ENCODE measurements around the gene PATZ1. TPM values are rescaled to one million over a fixed set of nuclear protein-coding genes. Genes with fewer than 3 reads are reported as not detected.

The PATZ1 gene
- total RNA-seq, 4 donors from 2014 or later = 12.9 to 20.6 (median 17.0) TPM

DNA sequence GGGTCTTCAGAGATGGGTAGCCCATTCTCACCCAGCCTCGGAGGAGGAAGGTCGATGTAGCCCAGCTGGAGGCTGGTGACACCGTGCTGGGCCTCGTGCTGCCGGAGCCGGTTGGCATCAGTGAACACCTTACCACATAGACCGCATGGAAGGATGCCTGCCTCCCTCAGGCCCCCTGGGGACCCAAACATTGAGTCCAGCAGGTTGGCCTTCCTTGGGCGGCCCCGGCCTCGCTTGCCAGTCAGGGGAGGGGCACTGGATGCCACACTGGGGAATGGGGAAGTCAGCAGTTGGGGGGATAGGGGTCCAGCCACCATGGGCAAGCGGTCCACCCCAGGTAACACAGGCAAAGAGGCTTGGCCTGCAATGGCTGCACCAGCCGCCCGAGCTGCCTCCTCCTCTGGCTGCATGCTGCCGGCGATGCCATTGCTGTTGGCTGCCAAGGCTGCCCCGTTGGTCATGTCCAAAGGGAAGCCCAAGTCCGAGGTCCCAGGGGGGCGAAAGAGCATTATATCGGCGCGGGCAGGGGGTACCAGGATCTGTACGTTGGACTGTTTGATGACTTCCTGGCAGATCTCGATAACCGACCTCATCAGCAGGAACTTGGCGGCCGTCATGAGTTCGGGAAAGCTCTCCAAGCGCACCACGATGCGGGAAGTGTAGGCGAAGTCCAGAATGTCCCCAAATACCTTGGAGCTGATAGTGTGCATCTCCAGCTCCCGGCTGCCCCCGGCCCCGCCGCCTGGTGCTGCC lies 1.4 kb downstream of the PATZ1 start:
- no peak for DNase-seq (ENCODE audit: extremely low spot score)
- Histone ChIP-seq H3K9me3 (no peaks in the 10 kb centered on the region), H3K27me3 (no peaks in the 10 kb centered on the region), H3K27ac (replicated peaks in 1 of 4) (peak overlapping the region; percentile 82 to 88 (median 86)), H3K4me1 (peaks cover 41 to 78% (median 57%) of the 10 kb centered on the region in 4 donors), H3K36me3 (peaks cover 3 to 38% (median 34%) of the 10 kb centered on the region in 4 donors), H3K4me3 (peak overlapping the region; percentile 57 to 79 (median 70))
- intact Hi-C loops (cut with DNase I) = loop anchor here (5.0 to 10.0 kb wide), 2 partner anchors 52 to 280 kb away; partner anchors contain the start of gene PIK3IP1
- TF ChIP-seq EP300 (IDR thresholded peaks at IDR 0.05) (no peak), POLR2AphosphoS5 (IDR thresholded peaks at IDR 0.05) (no peak)
- 70% methylated on average over 7 of the region's 35 CpGs for WGBS

DNA sequence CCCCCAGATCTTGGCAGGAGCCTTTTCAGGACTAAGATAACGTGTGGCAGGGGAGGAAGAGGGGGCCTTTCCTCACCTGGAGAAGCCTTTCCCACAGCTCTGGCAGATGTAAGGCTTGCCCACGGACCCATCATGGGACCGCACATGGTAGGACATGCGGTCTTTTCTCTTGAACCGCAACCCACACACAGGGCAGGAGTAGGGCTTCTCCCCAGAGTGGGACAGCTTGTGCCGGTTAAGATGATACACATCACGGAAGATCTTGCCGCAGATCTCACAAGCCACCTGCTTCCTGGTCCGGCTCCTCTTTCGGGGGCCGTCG lies 1.9 kb downstream of the PATZ1 start:
- H3K9me3 ChIP-seq = no peaks in the 10 kb centered on the region
- H3K4me1 ChIP-seq = peaks cover 42 to 84% (median 62%) of the 10 kb centered on the region in 4 donors
- peak overlapping the region; percentile 82 to 88 (median 86) for H3K27ac ChIP-seq (replicated peaks in 1 of 4)
- no peaks in the 10 kb centered on the region for H3K27me3 ChIP-seq
- H3K4me3 ChIP-seq = peak overlapping the region; percentile 57 to 79 (median 70)
- 48% methylated on average over 4 of the region's 12 CpGs for whole genome bisulfite sequencing
- intact Hi-C loops (cut with DNase I) = loop anchor here (5.0 to 10.0 kb wide), 2 partner anchors 52 to 281 kb away; partner anchors contain the start of gene PIK3IP1
- TF ChIP-seq POLR2AphosphoS5 (IDR thresholded peaks at IDR 0.05) (no peak), EP300 (IDR thresholded peaks at IDR 0.05) (no peak), POLR2A (IDR thresholded peaks at IDR 0.05; ENCODE audit: low read depth) (no peak)
- TF ChIP-seq, protein P1, sequence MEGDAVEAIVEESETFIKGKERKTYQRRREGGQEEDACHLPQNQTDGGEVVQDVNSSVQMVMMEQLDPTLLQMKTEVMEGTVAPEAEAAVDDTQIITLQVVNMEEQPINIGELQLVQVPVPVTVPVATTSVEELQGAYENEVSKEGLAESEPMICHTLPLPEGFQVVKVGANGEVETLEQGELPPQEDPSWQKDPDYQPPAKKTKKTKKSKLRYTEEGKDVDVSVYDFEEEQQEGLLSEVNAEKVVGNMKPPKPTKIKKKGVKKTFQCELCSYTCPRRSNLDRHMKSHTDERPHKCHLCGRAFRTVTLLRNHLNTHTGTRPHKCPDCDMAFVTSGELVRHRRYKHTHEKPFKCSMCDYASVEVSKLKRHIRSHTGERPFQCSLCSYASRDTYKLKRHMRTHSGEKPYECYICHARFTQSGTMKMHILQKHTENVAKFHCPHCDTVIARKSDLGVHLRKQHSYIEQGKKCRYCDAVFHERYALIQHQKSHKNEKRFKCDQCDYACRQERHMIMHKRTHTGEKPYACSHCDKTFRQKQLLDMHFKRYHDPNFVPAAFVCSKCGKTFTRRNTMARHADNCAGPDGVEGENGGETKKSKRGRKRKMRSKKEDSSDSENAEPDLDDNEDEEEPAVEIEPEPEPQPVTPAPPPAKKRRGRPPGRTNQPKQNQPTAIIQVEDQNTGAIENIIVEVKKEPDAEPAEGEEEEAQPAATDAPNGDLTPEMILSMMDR (IDR thresholded peaks at IDR 0.05) = no peak
- no peak for DNase-seq (ENCODE audit: extremely low spot score)
- peaks cover 3 to 44% (median 39%) of the 10 kb centered on the region in 4 donors for H3K36me3 ChIP-seq

DNA sequence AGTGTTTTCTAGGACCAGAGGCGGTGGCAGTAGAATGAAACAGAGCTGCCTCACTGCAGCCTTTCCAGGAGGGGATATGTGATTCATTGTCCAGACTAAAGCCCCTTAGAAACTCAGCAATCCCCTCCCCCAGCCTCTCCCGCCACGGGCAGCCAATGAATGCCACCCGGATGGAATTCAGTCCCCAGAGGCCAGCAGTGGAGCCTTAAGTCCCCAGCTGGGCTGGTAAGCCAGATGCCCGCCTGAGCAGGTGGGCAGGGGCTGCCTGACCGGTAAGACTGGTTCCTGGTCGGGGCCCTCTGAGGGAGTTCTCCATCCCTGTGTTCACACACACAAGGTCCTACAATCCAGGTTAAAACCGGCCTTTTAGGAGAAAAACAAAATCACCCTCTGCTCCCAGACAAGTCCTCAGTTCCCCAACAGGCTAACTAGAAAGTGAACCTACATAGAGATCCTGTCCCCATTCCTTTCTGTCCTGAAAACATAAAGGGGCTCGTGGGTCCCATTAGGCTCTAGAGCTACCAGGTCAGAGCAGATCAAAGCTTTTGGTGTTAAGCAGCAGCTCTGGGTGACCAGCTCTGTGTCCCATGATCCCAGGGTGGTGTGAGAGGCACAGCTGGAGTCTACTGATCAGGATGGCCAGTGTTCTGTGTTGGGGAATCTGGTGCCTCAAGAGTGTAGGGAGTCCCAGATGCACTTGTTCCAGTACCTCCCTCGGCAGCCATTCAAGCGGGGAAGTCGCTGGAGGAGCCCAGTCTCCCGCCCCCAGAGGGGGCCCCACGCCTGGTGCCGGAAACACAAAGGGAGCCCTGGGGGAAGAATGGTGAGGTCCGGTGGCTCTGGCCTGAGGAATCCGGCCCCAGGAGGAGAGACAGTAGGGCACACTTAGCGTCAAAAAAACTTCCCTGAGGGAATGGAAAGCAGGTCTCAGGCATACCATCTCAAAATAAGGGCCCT lies 2.6 kb downstream of the PATZ1 start:
- H3K4me3 ChIP-seq = peak overlapping the region; percentile 4 to 79 (median 70)
- intact Hi-C loops (cut with DNase I) = loop anchor here (5.0 to 10.0 kb wide), 2 partner anchors 51 to 281 kb away; partner anchors contain the start of gene PIK3IP1
- no peaks in the 10 kb centered on the region for H3K27me3 ChIP-seq

DNA sequence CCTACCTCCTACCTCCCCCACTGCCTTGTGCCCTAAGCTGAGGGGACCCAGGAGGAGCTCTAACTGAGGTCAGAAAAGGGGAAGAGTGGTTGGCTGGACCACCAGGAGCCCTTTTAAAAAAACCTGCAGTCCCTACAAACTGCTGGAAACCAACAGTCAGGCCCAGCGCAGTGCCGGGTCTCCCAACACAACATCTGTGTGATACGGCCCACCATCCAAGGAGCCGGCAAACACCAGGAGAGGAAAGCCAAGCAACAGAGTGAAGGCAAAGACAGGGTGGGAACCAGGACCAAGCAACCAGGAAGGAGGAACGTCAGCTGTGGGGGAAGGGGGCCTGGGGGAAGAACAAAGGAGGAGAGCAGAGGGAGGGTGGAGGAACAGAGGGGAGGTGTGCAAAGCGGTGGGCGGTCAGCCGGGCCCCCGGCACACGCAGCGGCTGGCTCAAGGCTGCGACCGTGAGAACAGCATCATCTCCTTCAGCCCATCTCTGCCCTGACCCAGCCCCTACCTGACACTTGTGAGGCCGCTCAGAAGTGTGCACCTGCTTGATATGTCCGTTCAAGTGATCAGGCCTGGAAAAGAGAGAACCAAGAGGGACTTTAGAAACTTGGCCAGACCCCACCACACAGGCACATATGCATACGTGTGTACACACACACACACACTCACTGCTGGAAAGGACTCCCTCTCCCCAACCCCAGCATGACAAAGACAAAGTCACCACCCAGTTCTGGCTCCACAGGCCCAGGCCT lies 3.6 kb downstream of the PATZ1 start:
- Histone ChIP-seq H3K9me3 (no peaks in the 10 kb centered on the region), H3K4me1 (peaks cover 39 to 81% (median 61%) of the 10 kb centered on the region in 4 donors), H3K36me3 (peaks cover 3 to 59% (median 56%) of the 10 kb centered on the region in 4 donors), H3K4me3 (peak overlapping the region; percentile 4 to 79 (median 70)), H3K27ac (replicated peaks in 1 of 4) (peak overlapping the region; percentile 82 to 88 (median 86)), H3K27me3 (no peaks in the 10 kb centered on the region)
- DNase-seq (ENCODE audit: extremely low spot score) = no peak
- 44% methylated on average over 15 of the region's 16 CpGs for WGBS
- TF ChIP-seq POLR2A (IDR thresholded peaks at IDR 0.05; ENCODE audit: low read depth) (no peak), POLR2AphosphoS5 (IDR thresholded peaks at IDR 0.05) (no peak), EP300 (IDR thresholded peaks at IDR 0.05) (no peak)
- TF ChIP-seq, protein P1 (IDR thresholded peaks at IDR 0.05) = no peak
- intact Hi-C loops (cut with DNase I) = loop anchor here (5.0 to 10.0 kb wide), 2 partner anchors 50 to 282 kb away; partner anchors contain the start of gene PIK3IP1

More for the DNA sequence above, 2.6 kb downstream of the PATZ1 start:
- WGBS = 23% methylated on average over 17 of the region's 18 CpGs
- DNase-seq (ENCODE audit: extremely low spot score) = no peak
- TF ChIP-seq POLR2AphosphoS5 (IDR thresholded peaks at IDR 0.05) (no peak), EP300 (IDR thresholded peaks at IDR 0.05) (no peak), POLR2A (IDR thresholded peaks at IDR 0.05; ENCODE audit: low read depth) (no peak)
- TF ChIP-seq, protein P1 (IDR thresholded peaks at IDR 0.05) = no peak
- peak overlapping the region; percentile 82 to 88 (median 86) for H3K27ac ChIP-seq (replicated peaks in 1 of 4)
- H3K9me3 ChIP-seq = no peaks in the 10 kb centered on the region
- peaks cover 42 to 89% (median 67%) of the 10 kb centered on the region in 4 donors for H3K4me1 ChIP-seq
- H3K36me3 ChIP-seq = peaks cover 3 to 51% (median 46%) of the 10 kb centered on the region in 4 donors
